Neural progenitor cell (in vitro differentiated cells): ENCODE measurements around the gene MISP3.

Source experiments
- CTCF ChIP-seq: fragments of 200-600 bp; sonication (generic); IDR thresholded peaks from 2 replicates; pipeline ENCODE4 v1.5.1; 2017; ENCODE audit warnings: antibody characterized with exemption, mild to moderate bottlenecking
- EZH2 ChIP-seq: fragments of 200-600 bp; sonication (generic); IDR thresholded peaks from 2 replicates; pipeline ENCODE4 v1.6.1; 2017; ENCODE audit warnings: antibody characterized with exemption, mild to moderate bottlenecking, moderate library complexity
- EZH2phosphoT487 ChIP-seq: fragments of 200-600 bp; sonication (generic); IDR thresholded peaks from 2 replicates; pipeline ENCODE4 v1.6.1; 2017; ENCODE audit warnings: antibody characterized with exemption

GRCh38 chr19:14073261-14073924 lies 807 bp downstream of the MISP3 start:
- TF ChIP-seq CTCF (peak; percentile 41), EZH2 (no peak), EZH2phosphoT487 (no peak)
